ENCODE data around the gene CIDEB. TPM values are rescaled to one million over a fixed set of nuclear protein-coding genes. Genes with fewer than 3 reads are reported as not detected.

The CIDEB gene
- total and polyA plus RNA-seq, 9 of the 15 experiments (the other 6 are each of a cell fraction or from before 2014, with no cell fraction given): 0.03 to 0.35 (median 0.09) TPM; not detected in 3

GRCh38 chr14:24321212-24321975 is 13.6 kb upstream of the CIDEB start (continued):
- TF ChIP-seq, protein P1, sequence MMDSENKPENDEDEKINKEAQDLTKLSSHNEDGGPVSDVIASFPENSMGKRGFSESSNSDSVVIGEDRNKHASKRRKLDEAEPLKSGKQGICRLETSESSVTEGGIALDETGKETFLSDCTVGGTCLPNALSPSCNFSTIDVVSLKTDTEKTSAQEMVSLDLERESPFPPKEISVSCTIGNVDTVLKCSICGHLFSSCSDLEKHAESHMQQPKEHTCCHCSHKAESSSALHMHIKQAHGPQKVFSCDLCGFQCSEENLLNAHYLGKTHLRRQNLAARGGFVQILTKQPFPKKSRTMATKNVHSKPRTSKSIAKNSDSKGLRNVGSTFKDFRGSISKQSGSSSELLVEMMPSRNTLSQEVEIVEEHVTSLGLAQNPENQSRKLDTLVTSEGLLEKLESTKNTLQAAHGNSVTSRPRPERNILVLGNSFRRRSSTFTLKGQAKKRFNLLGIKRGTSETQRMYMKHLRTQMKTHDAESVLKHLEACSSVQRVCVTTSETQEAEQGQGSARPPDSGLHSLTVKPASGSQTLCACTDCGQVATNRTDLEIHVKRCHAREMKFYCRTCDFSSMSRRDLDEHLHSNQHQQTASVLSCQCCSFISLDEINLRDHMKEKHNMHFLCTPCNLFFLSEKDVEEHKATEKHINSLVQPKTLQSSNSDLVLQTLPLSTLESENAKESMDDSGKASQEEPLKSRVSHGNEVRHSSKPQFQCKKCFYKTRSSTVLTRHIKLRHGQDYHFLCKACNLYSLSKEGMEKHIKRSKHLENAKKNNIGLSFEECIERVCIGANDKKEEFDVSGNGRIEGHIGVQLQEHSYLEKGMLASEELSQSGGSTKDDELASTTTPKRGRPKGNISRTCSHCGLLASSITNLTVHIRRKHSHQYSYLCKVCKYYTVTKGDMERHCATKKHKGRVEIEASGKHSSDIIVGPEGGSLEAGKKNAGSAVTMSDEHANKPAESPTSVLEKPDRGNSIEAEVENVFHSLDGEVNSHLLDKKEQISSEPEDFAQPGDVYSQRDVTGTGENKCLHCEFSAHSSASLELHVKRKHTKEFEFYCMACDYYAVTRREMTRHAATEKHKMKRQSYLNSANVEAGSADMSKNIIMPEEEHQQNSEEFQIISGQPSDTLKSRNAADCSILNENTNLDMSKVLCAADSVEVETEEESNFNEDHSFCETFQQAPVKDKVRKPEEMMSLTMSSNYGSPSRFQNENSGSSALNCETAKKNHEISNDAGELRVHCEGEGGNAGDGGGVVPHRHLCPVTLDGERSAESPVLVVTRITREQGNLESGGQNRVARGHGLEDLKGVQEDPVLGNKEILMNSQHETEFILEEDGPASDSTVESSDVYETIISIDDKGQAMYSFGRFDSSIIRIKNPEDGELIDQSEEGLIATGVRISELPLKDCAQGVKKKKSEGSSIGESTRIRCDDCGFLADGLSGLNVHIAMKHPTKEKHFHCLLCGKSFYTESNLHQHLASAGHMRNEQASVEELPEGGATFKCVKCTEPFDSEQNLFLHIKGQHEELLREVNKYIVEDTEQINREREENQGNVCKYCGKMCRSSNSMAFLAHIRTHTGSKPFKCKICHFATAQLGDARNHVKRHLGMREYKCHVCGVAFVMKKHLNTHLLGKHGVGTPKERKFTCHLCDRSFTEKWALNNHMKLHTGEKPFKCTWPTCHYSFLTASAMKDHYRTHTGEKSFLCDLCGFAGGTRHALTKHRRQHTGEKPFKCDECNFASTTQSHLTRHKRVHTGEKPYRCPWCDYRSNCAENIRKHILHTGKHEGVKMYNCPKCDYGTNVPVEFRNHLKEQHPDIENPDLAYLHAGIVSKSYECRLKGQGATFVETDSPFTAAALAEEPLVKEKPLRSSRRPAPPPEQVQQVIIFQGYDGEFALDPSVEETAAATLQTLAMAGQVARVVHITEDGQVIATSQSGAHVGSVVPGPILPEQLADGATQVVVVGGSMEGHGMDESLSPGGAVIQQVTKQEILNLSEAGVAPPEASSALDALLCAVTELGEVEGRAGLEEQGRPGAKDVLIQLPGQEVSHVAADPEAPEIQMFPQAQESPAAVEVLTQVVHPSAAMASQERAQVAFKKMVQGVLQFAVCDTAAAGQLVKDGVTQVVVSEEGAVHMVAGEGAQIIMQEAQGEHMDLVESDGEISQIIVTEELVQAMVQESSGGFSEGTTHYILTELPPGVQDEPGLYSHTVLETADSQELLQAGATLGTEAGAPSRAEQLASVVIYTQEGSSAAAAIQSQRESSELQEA (IDR thresholded peaks at IDR 0.05; ENCODE audit: low read depth): no peak

Measured in K562 (cell line).